GM18951 (cell line): ENCODE results near the gene CARS2.
"Not testable (repeated sequence)": the region's sequence is repeated elsewhere in the genome, so short reads cannot be mapped to it uniquely, and the experiment has no call there.

ENCODE experiments used
- POLR2A ChIP-seq: IDR thresholded peaks from 4 replicates; pipeline ENCODE4 v1.6.1; 2011; ENCODE audit warnings: mild to moderate bottlenecking; ENCODE audit not compliant: insufficient read length, insufficient read depth; ENCODE audit errors: extremely low read depth
- in situ Hi-C: fragments of 300-500 bp; cut with MboI; formaldehyde crosslinking; loops from one replicate; pipeline ENCODE4 v1.12.0; 2022; ENCODE audit warnings: low sequenced_read_pairs, mixed read lengths, inconsistent platforms; ENCODE audit not compliant: unreplicated experiment

CARS2 gene

DNA sequence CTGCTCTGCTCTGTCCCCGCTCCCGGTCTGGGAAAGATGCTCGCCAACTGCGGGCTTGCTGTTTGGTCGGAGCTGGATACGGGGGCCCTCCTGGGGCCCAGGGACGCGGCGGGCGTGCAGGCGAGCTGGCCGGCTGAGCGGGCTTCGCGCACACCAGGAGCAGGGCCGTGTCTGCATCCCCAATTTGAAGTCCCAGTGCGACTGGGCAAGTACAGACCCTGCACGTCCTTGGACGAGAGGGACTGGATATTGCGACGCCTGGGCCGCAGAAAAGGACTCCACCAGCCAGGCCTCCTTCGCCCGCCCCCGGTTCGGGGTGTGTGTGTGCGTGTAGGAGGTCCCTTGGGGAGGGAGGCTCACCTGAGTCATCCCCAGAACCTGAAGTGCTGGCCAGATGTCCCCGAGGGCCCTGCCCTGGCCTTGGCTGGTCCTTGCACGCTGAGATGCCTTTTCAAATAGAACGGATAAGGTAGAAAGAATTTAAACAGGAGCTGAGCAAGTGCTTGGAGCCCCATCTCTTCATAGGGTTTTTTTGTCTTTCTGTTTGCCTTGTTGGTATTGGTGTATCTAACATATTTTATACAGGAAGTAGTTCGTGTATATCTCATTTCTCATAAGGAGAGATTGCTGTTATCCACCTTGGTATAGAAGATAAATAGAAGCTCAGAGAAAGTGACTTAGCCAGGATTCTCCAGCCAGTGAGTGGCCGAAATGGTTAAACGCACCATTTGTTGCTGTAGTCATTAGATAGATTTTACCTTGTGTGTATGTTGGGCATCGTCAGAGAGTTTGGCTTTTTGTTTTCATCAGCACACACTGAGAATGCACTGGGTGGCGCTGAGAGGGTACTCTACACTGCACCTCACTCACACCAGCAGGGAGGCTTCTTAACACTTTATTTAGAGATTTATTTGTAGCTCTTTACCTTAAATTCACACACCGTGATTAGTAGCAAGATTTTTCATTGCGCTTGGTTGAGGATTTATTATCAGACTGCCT lies 89.5 kb downstream of the CARS2 start:
- in situ Hi-C loops, result no loop called here

DNA sequence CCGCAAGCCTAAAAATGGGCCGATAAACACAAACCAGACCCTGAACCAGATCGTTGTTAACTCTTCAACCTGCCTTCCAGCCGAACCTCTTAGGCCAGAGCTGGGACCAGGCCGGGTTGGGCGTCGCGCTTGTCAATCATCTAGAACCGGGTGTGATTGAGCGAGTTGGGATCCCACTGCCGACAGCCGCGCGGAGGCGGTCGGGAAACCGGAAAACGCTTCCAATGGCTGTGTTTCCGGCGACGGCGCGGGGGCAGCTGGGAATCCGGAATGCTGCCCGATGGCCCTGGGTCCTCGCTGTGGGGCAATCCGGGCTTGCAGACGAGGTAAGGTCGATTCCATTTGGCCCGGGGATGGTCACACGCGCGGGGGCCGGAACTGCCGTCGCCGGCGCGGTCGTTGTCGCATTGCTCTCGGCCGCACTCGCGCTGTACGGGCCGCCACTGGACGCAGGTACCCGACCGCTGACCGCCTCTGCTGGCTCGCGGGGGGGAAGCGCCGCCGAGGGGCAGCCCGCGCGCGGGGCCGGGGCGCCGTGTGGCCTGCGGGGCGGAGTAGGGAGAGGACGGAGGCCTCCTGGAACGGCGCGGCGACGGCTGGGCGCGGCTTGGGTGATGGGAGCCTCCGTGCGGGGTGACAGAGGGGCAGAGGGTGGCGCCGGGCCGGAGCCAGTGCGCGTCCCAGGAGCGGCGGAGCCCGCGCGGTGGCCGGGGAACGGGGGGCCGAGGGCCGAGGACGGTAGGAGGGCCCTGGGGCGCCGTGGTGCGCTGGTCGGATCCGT lies 90.4 kb downstream of the CARS2 start, which contains the start of gene NAXD:
NAXD (plus strand) TSS at position 224 of the 781 bp plus-strand sequence; CDS start at position 281, 57 bp downstream.
- in situ Hi-C loops, result no loop called here
- TF ChIP-seq POLR2A, result peak; percentile 77

More for the DNA sequence above, 89.5 kb downstream of the CARS2 start:
- TF ChIP-seq POLR2A, result peak; percentile 16

DNA sequence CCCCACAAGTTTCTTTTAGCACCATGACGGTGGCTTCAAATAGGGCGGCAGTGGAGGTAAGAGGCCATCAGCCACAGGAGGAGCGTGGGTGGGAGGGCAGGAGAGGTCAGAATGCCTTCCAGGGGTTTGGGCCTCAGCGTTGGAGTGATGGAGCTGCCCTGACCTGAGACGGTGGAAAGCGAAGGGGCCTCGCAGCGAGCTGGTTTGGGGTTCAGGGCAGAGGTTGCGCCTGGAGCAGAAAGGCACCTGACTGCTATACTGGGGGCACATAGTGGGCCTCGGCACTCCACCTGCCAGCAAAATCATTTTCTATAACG lies 91.0 kb downstream of the CARS2 start:
- no peak for TF ChIP-seq POLR2A
- in situ Hi-C loops, result no loop called here

DNA sequence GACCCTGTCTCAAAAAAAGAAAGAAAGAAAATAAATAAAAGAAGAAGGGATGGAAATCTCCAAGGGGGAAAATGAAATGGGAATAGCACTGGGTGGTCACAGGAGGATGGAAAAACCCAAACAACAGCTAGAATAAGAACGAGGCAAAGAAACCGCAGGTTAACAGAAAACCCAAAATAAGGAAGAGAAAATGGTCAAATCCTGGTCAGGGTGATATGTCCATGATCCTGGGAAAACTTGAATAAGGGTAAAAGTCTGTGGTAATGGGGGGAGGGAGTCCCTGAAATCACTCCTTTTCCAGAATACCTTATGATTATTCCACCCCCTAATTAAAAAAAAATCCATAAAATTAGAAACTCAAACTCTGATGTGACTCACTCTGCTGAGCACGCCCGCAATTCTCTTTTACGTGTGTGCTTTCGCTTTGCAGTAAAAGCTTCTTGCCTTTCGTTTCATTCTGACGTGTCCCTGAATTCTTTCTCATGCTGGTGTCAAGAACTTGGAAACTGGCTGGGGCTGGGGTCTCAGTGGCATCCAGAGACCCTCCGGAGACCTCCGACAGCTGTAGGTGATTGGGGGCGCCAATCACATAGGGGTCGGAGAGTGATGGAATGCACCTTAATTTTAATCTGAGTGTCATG lies 94.8 kb downstream of the CARS2 start:
- in situ Hi-C loops, result no loop called here

DNA sequence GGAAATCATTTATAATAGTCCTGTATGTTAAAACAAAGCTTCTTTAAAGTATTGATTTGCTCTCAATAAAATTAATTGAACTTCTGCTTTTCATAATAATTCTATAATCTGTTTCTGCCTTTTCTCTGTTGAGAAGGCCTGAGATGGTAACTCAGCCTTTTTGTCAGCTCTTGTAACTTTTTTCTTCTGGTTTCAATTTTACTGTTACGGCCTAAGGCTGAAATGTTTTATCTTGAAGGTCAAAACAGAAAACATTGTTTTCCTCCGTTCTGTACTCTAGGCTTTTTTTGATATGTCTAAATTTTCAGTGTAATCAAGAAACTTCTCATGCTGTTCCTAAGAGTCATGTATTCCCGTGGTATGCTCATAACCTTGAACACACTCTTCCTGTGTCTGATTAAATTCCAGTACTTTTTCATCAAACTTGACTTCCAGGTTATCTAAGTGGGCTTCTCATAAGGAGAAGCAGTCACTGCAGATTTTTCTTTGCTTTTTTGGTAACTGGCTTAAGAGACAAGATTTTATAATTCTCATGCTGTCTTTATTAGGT lies 98.2 kb downstream of the CARS2 start:
- TF ChIP-seq POLR2A, result no peak
- in situ Hi-C loops, result no loop called here

More for the DNA sequence above, 94.8 kb downstream of the CARS2 start:
- TF ChIP-seq POLR2A, result no peak

DNA sequence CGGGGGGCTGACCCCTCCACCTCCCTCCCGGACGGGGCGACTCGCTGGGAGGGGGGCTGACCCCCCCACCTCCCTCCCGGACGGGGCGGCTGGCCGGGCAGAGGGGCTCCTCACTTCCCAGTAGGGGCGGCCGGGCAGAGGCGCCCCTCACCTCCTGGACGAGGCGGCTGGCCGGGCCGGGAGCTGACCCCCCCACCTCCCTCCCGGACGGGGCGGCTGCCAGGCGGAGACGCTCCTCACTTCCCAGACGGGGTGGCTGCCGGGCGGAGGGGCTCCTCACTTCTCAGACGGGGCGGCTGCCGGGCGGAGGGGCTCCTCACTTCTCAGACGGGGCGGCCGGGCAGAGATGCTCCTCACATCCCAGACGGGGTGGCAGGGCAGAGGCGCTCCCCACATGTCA lies 99.6 kb downstream of the CARS2 start:
- in situ Hi-C loops, result not testable (repeated sequence)

DNA sequence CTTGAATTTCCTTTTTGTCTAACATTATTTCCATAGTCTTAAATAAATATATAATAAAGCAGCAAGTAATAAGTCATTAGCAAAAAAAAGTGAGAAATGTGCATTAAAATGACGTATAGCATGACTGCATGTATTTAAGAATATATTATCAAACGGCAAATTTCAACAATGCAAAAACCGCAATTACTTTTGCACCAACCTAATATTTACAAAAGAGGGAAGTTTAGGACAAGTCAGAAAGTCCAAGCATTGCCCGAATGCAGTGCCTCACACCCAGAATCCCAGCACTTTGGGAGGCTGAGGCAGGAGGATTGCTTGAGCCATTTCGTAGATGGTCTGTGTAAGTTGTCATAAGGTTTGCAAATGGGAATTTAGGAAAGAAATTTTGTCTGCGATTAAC lies 100.8 kb downstream of the CARS2 start:
- in situ Hi-C loops, result no loop called here
- no peak for TF ChIP-seq POLR2A

DNA sequence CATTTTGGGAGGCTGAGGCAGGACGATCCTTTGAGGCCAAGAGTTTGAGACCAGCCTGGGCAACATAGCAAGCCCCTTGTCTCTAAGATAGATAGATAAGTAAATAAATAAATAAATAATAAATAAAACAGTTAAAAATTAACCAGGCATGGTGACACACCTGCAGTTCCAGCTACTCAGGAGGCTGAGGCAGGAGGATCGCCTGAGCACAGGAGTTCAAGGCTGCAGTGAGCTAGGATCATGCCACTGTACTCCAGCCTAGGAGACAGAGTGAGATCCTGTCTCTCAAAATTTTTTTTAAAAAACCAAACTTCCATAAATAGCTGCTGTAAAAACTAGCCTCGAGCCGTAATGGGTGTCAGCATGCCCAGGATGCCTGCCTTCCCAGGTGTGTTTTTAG lies 104.9 kb downstream of the CARS2 start:
- in situ Hi-C loops, result no loop called here
- TF ChIP-seq POLR2A, result no peak

DNA sequence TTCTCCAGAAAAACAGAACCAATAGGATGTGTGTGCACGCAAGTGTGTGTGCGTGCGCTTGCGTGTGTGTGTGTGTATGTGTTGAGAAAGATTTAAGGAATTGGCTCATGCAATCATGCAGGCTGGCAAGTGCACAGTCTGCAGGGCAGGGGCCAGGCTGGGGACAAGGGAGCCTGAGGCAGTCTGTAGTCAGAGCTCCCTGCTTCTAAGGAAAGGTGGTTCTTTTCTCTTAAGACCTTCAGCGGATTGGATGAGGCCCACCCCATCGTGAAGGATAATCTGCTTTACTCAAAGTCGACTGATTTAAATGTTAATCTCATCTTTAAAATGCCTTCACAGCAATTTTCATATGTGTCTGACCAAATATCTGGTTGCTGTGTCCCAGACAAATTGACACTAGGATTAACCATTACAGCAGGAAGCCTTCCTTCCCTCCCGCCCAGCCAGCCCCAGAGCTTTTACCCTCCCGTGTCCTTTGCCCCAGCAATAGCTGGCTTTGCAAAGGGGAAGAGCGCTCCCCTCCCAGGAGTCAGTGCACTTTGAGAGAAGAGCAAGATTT lies 105.6 kb downstream of the CARS2 start:
- no peak for TF ChIP-seq POLR2A
- in situ Hi-C loops, result no loop called here

DNA sequence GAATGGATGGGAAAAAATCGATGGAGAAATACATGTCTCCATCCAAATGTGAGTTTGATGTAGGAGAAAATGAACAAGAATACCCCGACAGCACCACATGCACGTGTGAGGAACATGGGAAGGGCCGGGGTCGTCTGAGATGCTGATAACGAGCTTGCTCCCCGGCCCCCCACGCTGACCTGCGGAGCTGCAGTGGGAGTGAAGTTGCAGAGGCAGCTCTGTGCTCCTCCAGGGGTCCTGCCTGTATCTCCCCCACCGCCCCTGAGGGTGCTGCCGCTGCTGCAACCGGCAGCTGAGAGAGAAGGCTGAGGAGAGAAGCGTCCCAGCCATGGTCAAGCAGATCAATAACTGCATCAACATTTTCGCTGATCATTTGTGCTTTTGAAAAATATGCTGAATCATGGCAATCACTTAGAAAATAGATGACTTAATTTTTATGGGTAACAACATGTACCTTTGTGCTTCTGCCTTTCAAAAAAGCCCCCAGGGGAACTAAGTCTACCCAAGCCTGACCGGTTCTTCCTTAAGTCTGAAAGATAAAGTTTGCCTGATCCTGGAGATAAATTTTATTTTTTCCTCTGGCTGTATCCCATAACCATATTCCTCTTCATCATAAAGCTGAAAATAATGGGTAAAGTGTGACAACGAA lies 108.8 kb downstream of the CARS2 start:
- in situ Hi-C loops, result loop anchor here (10.0 kb wide), 1 partner anchor 218 kb away; no protein-coding TSS in a partner anchor
- TF ChIP-seq POLR2A, result no peak

DNA sequence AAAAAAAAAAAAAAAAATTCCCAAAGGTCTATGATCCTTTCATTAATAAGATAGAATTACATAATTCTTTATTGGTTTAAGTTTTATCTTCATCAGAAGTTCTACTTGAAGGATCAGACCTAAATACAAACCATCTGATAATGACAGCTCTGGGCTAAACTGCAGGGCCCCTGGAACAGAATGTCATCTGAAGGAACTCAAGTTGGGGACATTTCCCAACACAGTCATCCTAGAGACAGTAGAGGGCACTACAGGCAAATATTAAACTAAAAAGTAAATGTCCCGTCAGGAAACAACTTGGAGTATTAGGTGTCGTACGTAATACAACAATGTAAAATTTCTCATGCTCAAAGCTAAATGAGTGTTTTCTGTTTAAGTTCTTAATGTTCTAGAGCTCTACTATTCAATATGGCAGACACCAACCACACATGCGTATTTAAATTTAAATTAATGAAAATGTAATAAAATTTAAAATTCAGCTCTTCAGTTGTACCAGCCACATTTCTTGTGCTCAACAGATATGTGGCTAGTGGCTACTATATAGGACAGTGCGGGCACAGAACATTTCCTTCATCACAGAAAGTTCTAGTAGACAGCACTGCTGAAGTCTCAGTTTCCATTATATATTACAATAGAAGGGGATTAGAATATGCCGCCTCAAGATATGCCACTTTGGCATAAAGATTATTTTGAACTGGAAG lies 112.3 kb downstream of the CARS2 start:
- in situ Hi-C loops, result loop anchor here (10.0 kb wide), 1 partner anchor 221 kb away; no protein-coding TSS in a partner anchor

More for the DNA sequence above, 112.3 kb downstream of the CARS2 start:
- no peak for TF ChIP-seq POLR2A
